ENCODE data around the gene GATAD2A.
"Not testable (repeated sequence)": the region's sequence is repeated elsewhere in the genome, so short reads cannot be mapped to it uniquely, and the experiment has no call there.

GATAD2A gene

GRCh38 chr19:19404879-19405860 is at the start of gene GATAD2A:
Gene GATAD2A, plus strand, starts transcription at chr19:19405675. Its CDS starts 59,671 bp downstream, at chr19:19465346.
- DNase-seq = peak; percentile 87 to 99 (median 94)
- intact Hi-C loops (cut with DNase I) = loop anchor here (2.0 to 5.0 kb wide), 2 partner anchors 18 to 38 kb away; no protein-coding TSS in a partner anchor

GRCh38 chr19:19356500-19356899 is 49.0 kb upstream of the GATAD2A start:
- no peak for DNase-seq
- intact Hi-C loops (cut with DNase I) = no loop called here

GRCh38 chr19:19356901-19357566 is 48.4 kb upstream of the GATAD2A start:
- intact Hi-C loops (cut with DNase I) = no loop called here
- no peak for DNase-seq

GRCh38 chr19:19361075-19361594 is 44.3 kb upstream of the GATAD2A start:
- intact Hi-C loops (cut with DNase I) = no loop called here
- peak in 8 of 10 donors; percentile 49 to 94 (median 70) for DNase-seq

GRCh38 chr19:19362075-19362474 is 43.4 kb upstream of the GATAD2A start:
- DNase-seq = no peak
- intact Hi-C loops (cut with DNase I) = no loop called here

- peak in 6 of 10 donors; percentile 34 to 92 (median 50) for DNase-seq
- intact Hi-C loops (cut with DNase I) = loop anchor here (1.0 to 5.0 kb wide), 2 partner anchors 41 to 124 kb away; partner anchors contain the start of gene GATAD2A
Observed at GRCh38 chr19:19366434-19367396, 38.8 kb upstream of the GATAD2A start.

- intact Hi-C loops (cut with DNase I) = loop anchor here (5.0 kb wide), 1 partner anchor 39 kb away; the partner anchor contains the start of gene GATAD2A
Observed at GRCh38 chr19:19368087-19368486, 37.4 kb upstream of the GATAD2A start.

GRCh38 chr19:19371059-19371458 is 34.4 kb upstream of the GATAD2A start:
- peak in 1 of 10 donors; percentile 33 for DNase-seq
- intact Hi-C loops (cut with DNase I) = no loop called here

More at GRCh38 chr19:19368087-19368486, 37.4 kb upstream of the GATAD2A start:
- DNase-seq = no peak

- intact Hi-C loops (cut with DNase I) = no loop called here
- DNase-seq = peak in 2 of 10 donors; percentile 60 to 78
Observed at GRCh38 chr19:19372656-19373416, 32.6 kb upstream of the GATAD2A start.

GRCh38 chr19:19379527-19379926 is 25.9 kb upstream of the GATAD2A start:
- intact Hi-C loops (cut with DNase I) = no loop called here
- no peak for DNase-seq

- intact Hi-C loops (cut with DNase I) = not testable (repeated sequence)
Observed at GRCh38 chr19:19380316-19380715, 25.2 kb upstream of the GATAD2A start.

GRCh38 chr19:19381007-19381926 is 24.2 kb upstream of the GATAD2A start:
- intact Hi-C loops (cut with DNase I) = no loop called here
- peak in 1 of 10 donors; percentile 37 for DNase-seq

More at GRCh38 chr19:19380316-19380715, 25.2 kb upstream of the GATAD2A start:
- DNase-seq = peak in 1 of 10 donors; percentile 25

GRCh38 chr19:19382118-19382517 is 23.4 kb upstream of the GATAD2A start:
- intact Hi-C loops (cut with DNase I) = no loop called here
- DNase-seq = peak in 1 of 10 donors; percentile 21

- peak in 2 of 10 donors; percentile 62 to 80 for DNase-seq
- intact Hi-C loops (cut with DNase I) = loop anchor here (2.0 kb wide), 1 partner anchor 64 kb away; the partner anchor contains the start of genes MAU2 and SUGP1
Observed at GRCh38 chr19:19384486-19384885, 21.0 kb upstream of the GATAD2A start.

- intact Hi-C loops (cut with DNase I) = loop anchor here (2.0 kb wide), 1 partner anchor 65 kb away; the partner anchor contains the start of genes MAU2 and SUGP1
- DNase-seq = peak; percentile 99 to 100 (median 100)
Observed at GRCh38 chr19:19385131-19385895, 20.2 kb upstream of the GATAD2A start.

Measured in posterior cingulate gyrus (tissue), 11 donors.